Stimulated activated CD8-positive, alpha-beta memory T cell treated with anti-CD3 and anti-CD28 coated beads, Interleukin-15, amount 100 ng/mL, for 24 hours (primary cell): ENCODE data around the gene ALLC.
"Not testable (repeated sequence)": the region's sequence is repeated elsewhere in the genome, so short reads cannot be mapped to it uniquely, and the experiment has no call there.

Source experiments
- DNase-seq: peaks from one replicate; pipeline ENCODE4 v3.0.0-alpha.2; 2020; ENCODE audit warnings: low read depth

The ALLC gene

DNA sequence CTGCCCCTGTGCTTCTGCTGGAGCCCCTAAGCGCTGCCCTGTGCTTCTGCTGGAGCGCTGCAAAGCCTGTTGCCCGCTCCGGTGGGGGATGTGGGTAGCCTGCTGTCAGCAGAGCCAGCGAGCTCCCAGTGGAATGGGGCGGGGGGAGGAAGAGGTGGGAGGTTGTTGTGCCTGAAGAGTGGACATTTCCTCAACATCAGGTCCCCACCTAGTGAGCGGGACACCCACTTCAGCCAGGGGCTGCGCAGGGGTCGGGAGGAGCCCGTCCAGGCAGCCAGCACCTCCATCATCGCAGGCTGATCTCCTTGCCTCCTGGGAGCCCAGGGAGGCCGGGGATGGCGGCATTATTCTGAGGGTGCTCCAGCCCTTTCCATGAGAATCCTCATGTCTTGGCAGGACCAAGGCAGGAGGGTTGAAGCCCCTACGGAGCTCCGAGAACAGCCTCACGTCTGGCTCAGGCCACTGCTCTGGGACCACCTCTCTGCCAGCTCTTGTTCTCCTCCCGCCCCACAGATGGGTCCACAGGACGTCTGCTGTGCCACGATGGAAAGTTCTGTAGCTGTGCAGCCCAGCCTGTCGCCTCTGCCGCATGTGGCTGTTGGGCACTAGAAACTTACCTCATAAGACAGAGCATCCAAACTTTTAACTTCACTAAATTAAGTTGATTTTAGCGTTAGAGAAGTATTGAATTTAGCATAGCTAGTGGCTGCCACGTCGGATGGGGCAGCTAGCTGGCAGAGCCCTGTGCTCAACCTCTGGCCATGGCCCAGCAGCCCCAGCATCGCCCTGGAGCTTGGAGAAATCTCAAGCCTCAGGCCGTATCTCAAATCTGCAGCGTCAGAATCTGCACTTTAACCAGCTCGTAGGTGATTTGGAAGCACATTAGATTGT is 1.9 kb upstream of the ALLC start:
- DNase-seq = no peak

DNA sequence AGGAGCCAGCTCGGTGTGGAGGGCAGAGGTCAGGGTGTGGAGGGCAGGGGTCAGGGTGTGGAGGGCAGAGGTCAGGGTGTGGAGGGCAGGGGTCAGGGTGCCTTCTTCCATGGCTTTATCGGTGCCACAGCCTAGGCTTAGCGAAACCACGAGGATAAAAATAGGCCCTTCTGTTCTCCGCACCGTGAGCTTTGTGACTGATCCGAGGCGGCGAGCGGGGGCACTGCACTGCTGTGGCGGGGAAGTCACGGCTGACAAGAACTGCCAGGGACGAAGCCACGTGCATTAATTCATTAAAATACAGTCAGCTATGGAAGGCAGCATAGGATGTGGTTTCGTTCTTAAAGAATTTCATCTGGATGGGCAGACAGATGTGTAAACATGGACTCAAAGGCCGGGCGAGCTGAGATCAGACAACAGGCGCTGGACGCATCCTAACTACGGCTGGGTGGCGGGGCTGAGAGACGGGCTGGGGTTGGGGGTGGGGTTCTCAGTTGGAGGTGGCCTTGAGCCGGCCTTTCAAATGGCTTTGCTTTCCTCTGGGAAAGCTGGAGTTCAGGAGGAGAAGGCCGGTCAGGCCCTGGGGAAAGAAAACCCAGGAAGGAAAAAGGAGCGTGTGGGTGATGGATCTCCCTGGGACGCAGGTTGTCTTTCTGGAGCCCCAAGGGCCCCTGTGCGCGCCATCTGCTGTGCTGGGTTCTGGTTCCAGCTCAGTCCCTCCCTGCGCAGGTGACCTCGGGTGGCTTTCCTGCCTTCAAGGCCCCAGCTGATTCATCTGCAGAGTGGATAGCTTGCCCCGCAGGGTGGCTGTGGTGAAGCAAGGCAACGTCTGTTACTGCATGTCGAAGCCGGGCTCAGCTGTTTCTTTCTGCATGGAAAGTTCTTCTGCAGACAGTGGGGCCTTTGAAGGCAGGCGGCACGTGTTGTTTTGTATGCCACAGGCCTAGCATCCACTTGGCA is 958 bp upstream of the ALLC start:
- no peak for DNase-seq

- DNase-seq = no peak
Observed at GRCh38 chr2:3659447-3660432, 1.7 kb downstream of the ALLC start.

DNA sequence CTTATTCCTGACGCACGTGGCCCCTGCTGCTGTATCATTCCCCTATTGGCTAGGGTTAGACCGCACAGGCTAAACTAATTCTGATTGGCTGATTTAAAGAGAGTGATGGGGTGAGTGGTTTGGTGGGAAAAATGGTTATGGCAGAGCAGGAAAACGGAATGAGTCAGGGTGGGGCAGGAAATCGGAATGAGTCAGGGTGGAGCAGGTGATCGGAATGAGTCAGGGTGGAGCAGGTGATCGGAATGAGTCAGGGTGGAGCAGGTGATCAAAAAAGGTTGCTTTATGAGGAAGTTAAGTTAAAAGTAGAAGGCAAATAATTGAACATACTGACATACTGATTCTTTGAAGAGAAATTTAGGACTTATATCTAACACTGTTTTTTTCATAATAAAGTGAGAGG is 2.6 kb downstream of the ALLC start:
- DNase-seq = not testable (repeated sequence)

- DNase-seq = no peak
Observed at GRCh38 chr2:3661149-3661660, 3.2 kb downstream of the ALLC start.

DNA sequence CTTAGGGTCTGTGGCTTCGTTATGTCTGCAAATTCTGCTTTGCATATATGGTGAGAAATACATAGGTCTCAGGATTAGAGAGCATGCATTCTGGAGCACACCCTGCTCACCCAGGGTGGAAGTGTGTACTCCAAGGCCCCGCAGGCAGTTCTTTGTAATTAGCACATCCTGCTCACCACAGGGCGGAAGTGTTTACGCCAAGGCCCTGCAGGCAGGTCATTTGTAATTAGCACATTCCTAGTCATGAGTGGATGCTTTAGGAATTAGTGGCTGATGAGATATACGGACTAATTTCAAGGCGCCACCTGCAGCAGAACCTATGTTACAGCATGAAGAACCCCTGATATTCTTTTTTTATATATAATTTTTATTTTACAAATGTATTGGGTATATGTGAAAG is 4.2 kb downstream of the ALLC start:
- DNase-seq = no peak

GRCh38 chr2:3664118-3664517 is 6.1 kb downstream of the ALLC start:
- no peak for DNase-seq

GRCh38 chr2:3664925-3665324 is 6.9 kb downstream of the ALLC start:
- DNase-seq = no peak

GRCh38 chr2:3665886-3666612 is 8.0 kb downstream of the ALLC start:
- DNase-seq = no peak

GRCh38 chr2:3666613-3666975 is 8.6 kb downstream of the ALLC start:
- DNase-seq = no peak

DNA sequence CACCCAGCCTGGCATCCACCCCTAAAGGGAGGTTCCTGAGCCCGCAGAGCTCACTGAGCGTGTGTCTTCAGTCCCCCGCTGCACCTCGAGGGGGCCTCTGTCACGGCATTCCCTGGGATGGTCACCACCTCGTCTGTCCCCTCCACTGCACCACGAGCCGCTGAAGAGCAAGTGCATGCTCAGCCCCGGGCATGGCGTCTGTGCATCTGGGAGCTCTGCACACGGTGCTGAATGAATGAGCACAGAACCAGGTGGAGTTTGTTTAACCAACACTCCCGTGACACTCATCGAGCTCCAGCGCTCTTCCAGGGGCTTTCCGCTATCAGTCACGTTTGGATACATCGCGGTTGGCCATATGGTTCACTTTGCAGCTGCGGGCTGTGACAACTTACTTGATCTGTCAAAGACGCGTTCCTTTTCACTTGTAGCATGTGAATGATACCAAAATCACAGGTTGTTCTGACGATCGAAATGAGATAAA is 9.2 kb downstream of the ALLC start:
- no peak for DNase-seq

- no peak for DNase-seq
Observed at GRCh38 chr2:3669656-3670055, 11.7 kb downstream of the ALLC start.

DNA sequence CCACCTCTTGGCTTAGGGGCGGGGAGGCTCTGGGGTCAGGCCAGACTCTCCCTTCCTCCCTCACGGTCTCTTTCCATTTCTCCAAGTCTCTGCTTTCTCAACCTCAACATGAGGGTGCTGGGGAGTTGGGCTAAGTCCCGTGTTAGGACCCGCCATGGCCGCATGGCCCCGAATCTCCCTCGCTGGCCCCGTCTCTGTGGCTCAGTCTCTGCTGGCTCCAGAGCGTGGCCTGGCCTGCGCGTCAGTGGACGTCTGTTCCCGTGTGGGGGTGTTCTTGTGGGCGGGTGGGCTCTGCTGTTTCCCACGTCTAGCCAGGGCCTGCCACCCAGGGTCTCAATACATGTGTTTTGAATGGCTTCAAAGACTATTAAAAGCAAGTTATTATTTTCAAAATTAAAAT is 12.4 kb downstream of the ALLC start:
- no peak for DNase-seq

GRCh38 chr2:3670941-3671340 is 12.9 kb downstream of the ALLC start:
- DNase-seq = no peak

- no peak for DNase-seq
Observed at GRCh38 chr2:3672861-3673678, 15.1 kb downstream of the ALLC start.

GRCh38 chr2:3674066-3674845 is 16.3 kb downstream of the ALLC start:
- DNase-seq = no peak

DNA sequence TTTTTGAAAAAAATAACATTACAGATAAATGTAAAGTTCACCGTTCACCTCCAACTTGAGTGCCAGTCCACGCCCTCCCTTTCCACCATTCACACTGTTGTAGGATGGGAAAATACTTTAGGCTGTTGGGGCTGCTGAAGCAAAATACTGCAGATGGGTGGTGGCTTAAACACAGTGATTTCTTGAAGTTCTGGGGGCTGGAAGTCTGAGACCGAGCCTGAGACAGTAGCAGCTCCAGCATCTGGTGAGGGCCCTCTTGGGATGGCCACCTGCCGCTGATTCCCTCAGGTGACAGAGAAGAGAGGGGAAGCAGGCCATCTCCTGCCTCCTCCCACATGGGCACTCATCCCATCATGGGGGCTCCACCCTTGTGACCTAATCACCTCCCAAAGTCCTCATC is 17.7 kb downstream of the ALLC start:
- DNase-seq = no peak

- DNase-seq = no peak
Observed at GRCh38 chr2:3677436-3677835, 19.4 kb downstream of the ALLC start.

DNA sequence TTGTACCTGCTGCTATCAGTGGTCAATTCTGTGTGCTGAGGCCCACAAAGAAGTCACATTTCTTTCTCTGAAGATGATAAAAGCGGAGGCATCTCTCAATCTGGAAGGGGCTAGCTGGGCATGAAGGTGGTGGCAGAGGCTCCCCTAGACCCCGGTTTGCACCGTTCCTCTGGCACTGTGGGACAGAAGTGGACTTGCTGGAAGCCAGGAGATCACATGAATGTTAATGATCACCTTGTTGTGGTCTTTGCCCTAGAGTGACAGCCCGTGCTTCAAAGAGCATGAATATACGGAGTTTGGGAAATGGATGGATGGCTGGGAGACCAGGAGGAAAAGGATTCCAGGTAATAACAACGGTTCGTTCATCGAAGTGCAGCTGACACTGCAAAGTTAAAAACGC is 20.2 kb downstream of the ALLC start:
- no peak for DNase-seq
